ENCODE data around the gene DNAJC1.

DNA sequence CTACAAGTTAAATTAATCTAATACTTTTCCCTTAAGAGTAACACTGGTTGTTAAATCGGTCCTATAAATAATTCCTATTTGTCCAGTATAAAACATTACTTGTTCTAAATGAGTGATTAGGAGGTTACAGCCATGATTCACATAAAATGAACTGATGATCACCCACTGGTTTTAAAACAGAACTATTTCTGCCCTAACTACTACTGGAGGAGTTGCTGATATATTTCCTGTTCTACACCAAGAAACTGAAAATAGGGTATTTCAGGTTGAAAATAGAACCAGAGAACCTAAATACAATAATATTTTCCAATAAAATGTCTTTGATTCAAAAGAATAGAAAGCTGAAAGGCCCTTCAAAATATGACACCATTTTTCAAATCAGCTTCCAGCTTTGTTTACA lies 30.9 kb downstream of the DNAJC1 start:
- TF ChIP-seq CTCF (conservative IDR thresholded peaks at IDR 0.05; ENCODE audit: low read depth, low read length) (no peak), POLR2A (IDR thresholded peaks at IDR 0.05; ENCODE audit: low read depth, low read length) (no peak), RAD21 (IDR thresholded peaks at IDR 0.05; ENCODE audit: low read length) (no peak), SMC3 (IDR thresholded peaks at IDR 0.05; ENCODE audit: low read depth, low read length) (no peak), RFX5 (IDR thresholded peaks at IDR 0.05; ENCODE audit: low read depth, low read length) (no peak), BHLHE40 (IDR thresholded peaks at IDR 0.05; ENCODE audit: low read depth, low read length) (no peak)

Data from IMR-90 (cell line).